Activated CD4-positive, CD25-positive, alpha-beta regulatory T cell (primary cell): ENCODE results near the gene SLC25A48.

ENCODE experiments used
- DNase-seq, 4 experiments: peaks; one replicate each; lab custom pipeline; 2025; lab: John Stamatoyannopoulos, UW

SLC25A48 gene

GRCh38 chr5:135881244-135881643, 46.8 kb downstream of the SLC25A48 start:
- no peak for DNase-seq

- no peak for DNase-seq
These were observed 47.4 kb downstream of the SLC25A48 start for GRCh38 chr5:135881819-135882218.

GRCh38 chr5:135883026-135883425, 48.6 kb downstream of the SLC25A48 start:
- DNase-seq, result no peak

- DNase-seq, result no peak
These were observed 49.0 kb downstream of the SLC25A48 start for GRCh38 chr5:135883441-135883840.

DNA sequence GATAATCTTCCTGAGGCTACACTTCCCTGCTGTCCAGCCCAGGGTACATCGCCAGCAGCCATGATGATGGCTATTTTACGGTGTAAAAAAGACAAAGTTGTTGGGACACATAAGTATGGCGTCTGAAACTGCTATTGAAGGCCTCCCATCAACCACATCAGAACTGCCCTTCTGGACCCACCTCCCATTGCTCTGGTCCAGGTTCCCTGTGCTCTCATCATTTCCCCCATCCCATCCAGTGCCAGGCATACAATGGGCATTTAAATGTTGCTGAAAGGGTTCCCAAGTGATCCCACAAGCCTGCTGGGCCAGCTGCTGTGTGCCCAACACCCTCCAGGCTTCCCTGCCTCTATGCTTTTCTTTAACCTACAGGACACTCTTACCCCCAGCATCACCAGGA, 50.6 kb downstream of the SLC25A48 start:
- DNase-seq, result no peak

GRCh38 chr5:135886136-135886535, 51.7 kb downstream of the SLC25A48 start:
- no peak for DNase-seq

GRCh38 chr5:135887447-135887864, 53.0 kb downstream of the SLC25A48 start:
- DNase-seq, result peak in 3 of 4 experiments; percentile 1 to 6 (median 6)

DNA sequence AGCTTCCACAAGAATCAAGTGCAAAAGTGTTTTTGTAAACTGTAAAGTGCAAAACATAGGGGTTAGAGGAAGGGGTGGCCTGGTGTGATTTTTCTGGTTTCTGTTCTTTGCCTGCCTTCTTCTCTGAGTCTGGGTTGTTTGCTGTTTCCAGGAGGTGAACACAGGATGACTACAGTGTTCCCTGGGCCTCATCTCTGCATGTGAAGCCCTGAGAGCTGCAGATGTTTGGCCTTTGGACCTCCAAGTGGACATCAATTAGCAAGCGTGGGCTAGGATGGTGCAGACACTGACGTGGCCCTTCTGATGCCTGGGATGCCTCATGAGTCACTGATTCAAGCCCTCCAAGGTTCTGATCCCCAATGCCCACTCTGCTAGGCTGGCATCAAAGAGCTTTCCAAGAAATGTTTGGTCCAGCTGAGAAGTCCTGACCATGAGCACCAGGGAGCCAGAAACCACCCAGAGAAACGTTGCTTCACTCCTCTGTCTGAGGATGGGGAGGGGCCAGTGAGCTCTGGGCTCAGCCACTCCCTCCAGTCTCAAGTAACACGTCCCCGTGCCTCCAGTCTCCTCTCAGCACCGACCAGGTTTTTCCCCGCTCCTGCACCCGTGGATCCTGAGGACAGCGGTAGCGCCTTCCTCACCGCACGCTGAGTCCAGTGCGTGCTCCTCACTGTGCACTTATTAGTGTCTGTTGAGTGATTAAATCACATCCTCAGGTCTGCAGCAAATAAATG, 53.6 kb downstream of the SLC25A48 start:
- no peak for DNase-seq

DNA sequence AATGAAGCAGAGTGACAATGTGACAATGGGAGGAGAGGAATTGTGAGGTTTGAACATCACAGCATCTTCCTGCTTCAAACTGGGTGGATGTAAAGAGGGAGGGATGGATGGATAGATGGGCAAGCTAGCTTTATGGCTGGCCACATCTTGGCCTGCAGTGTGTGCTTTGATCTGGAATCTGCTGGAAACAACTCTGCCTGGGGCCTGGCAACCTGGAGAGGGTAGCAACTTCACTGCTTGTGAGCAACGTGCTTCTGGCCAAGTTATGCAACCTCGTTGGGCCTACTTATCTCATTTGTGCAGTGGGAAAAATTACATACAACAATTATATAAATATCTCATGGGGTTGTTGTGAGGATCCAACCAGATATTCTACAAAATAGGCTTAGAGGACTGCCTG, 55.8 kb downstream of the SLC25A48 start:
- DNase-seq, result no peak

DNA sequence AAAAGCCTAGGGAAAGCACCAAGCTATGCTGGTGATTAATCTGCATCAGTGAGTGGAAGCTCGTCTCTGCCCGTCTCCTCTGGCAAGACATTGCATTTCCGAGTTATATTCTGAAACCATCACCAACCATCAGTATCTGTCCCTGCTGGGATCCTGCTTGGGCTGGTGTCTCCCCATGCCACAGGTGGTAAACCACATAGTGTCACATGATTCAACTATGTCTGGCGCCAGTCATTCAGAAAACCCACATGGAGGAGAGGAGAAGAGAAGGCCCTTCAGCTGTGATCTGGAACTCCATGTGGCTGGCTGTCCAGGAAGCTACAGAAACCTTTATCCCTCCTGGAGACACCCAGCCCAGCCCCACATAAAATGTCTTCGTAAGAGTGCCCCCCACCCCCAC, 56.4 kb downstream of the SLC25A48 start:
- no peak for DNase-seq

DNA sequence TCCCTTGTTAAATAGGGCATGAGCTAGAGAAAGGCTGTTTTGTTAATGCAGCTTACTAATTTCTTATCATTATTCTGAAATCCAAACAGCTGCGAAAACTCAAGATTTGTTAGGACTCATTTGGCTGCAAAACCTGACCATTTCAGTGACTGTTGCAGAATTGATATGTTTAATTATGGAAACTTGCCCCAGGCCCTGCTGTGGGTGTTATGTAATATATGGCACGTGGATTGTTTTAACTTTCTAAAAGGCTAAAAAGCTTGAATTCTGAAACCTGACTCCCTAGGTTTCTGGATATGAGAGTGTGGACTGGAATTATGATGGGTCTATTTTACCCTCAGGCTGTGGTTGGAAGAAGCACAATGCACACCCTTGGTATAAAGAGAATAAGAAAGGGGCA, 56.8 kb downstream of the SLC25A48 start:
- DNase-seq, result no peak

- no peak for DNase-seq
These were observed 57.3 kb downstream of the SLC25A48 start for GRCh38 chr5:135891791-135892190.

GRCh38 chr5:135894276-135894675, 59.8 kb downstream of the SLC25A48 start:
- DNase-seq, result no peak

DNA sequence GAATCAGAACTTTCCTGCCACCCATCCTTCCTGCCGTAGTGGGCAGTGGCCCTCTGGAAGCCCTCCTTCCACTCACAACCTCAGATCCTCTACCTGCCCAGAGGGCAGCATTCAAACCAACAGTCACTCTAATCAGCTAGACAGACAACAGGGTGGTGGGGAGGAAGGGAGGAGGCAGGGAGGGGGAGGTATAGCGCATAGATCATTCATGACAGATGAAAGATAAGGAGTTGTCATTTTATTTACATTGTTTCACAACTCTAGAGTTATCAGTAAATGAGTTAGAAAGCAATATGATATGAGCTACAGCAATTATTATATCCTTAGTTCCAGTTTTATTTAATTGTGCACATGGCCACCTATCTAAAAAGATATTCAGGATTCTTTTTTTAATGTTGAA, 60.3 kb downstream of the SLC25A48 start:
- no peak for DNase-seq

- no peak for DNase-seq
These were observed 61.1 kb downstream of the SLC25A48 start, which contains the start of gene IL9 for GRCh38 chr5:135895474-135896006. Gene IL9, minus strand, starts transcription at chr5:135895841. Its CDS starts 25 bp downstream, at chr5:135895816.

- DNase-seq, result no peak
These were observed 64.2 kb downstream of the SLC25A48 start for GRCh38 chr5:135898651-135899050.

DNA sequence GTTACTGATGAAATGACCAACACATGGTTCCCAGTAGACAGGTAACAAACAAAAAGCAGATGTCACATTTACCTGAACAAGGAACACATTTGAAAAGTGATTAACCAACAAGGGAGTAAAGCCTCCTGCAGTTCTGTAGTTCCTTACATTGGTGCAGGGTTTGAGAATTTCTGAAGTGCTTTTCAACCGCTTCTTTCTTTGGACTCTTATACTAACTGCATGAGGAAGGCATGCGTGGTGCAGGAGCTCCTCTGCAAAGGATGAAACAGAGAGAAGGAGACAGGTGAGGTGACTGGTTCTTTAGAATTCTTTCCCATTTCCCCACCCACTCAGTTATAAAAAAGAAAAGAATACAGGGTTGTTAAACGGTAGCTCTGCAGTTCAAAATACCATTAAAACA, 65.8 kb downstream of the SLC25A48 start:
- no peak for DNase-seq

GRCh38 chr5:135901633-135902032, 67.2 kb downstream of the SLC25A48 start:
- no peak for DNase-seq

DNA sequence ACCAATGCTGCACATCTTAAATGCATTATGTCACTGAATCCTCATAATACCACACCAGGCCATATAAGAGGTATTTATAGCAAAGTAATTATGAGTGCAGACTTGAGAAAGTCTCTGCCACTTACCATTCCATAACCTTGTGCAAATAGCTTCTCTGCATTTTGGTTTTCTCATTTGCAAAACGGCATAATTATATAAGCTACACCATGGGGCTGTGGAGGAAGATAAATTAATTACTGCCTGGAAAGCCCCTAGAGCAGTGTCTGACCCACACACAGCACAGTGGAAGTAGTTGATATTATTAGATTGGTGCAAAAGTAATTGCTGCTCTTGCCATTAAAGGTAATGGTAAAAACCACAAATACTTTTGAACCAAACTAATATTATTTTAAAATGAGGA, 70.7 kb downstream of the SLC25A48 start:
- no peak for DNase-seq

DNA sequence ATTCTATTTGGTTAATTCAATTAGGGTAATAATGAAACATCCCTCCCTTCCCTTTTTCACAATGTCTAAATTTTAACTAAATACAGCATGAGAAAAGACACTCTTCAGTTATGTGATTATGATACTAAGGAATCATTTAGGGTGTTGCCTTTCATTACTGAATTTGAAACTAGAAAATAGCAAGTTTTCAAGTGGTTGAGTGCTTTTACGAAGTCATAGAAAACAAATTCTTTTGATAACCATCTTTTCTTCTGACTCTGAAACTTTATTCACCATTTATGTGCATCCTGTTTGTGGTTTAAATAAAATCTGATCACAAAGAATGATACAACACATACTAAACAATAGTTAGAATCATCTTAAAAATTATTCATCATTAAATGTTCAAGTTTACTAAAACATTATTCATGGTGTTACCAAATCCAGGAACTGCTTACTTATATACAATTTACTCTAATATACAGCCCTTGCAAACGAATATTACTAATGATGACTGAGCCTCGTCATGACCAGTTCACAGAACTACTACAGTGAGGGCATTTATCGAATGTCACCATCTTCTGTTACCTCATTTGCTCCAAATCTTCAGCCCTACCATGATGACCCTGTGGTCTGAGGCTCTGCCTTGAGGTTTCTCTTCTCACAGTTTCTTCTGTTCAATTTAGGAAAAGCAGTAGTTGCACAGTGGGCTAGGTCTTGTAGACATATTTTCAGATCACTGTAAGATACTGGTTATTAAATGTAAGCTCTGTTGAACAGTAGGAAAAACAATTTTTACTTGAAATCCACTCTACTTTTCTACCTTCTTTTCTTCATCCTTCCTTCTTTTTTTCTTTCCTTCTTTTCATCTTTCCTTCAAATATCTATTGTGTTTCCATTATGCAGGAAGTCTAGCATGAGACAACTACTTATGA, 79.5 kb downstream of the SLC25A48 start:
- DNase-seq, result no peak

GRCh38 chr5:135915466-135916001, 81.1 kb downstream of the SLC25A48 start:
- DNase-seq, result no peak

DNA sequence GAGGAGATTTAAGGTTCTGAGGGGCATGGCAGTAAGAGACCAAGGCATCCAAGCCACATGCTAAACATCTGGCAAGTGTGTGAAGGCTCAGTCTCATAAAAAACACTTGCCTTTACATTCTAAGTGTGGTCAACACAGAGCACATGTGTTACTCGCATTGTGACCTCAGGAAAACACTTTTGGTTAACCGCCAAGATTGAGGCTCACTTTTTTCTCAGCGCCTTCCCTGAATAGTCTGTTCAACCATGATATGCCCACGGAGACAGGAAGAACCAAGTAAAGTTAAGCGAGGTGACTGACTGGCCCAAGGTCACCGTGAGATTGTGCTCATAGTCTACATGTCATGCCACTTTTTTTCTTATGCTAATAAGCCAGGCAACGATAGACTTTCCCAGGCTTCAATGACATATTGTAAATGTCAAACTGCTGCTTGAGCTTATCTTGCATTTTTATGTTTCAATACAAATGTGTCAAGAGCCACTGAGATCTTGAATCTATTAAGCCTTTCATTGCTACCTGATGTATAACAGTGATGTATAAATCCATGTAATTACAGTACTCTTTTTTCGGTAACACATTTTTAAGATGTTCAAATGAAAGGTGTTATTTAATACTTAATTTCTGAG, 82.3 kb downstream of the SLC25A48 start:
- DNase-seq, result no peak
